ENCODE results near the gene LIN54.
"Not testable (repeated sequence)": the region's sequence is repeated elsewhere in the genome, so short reads cannot be mapped to it uniquely, and the experiment has no call there.

The LIN54 gene

DNA sequence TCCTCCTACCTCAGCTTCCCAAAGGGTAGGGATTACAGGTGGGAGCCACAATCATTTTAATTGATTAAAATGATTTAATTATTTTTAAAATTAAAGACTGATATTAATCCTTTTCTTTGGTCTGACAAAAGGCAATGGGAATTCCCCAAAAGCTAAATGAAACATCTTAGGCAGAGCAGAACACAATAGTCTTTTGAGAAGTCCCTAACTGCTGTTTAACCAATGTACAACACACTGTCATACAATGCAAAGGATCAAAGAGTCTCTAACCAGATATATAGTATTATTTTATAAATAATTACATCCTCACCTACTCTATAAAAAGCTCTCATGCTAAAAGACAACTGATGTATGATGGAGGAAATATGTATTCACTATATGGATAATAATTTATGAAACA, 63.1 kb downstream of the LIN54 start:
- Mint-ChIP-seq H3K9me3 (peaks cover 0 to 1% of the 10 kb centered on the region in 2 donors), H3K27me3 (no peaks in the 10 kb centered on the region), H3K4me1 (peaks cover 0 to 6% of the 10 kb centered on the region in 2 donors), H3K4me3 (no peak overlapping the region), H3K27ac (no peak overlapping the region), H3K36me3 (peaks cover 10 to 20% of the 10 kb centered on the region in 2 donors)
- DNase-seq, result no peak
- ATAC-seq (replicated peaks), result no peak

DNA sequence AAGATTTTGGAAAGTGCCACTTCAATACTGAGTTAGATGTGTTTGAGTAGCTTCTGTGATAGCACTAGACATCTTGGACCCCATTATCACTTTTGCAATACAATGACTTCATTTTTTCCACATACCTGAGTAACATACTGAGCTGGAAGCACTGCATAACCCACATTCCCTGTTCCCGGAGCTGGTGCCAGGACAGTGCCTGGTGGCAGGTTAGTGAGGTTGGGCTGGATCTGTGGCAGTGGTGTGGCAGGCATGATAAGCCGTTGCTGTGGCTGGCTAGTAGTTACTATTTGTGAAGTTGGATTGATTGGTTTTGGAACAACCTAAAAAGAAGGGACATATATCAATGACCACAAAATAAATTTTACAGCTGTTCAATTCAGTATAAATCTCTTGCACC, 71.2 kb downstream of the LIN54 start:
- DNase-seq (no peak), ATAC-seq (replicated peaks) (no peak)
- Mint-ChIP-seq H3K27me3 (no peaks in the 10 kb centered on the region), H3K4me3 (no peak overlapping the region), H3K9me3 (peaks cover 0 to 1% of the 10 kb centered on the region in 2 donors), H3K27ac (no peak overlapping the region), H3K4me1 (peaks cover 0 to 6% of the 10 kb centered on the region in 2 donors), H3K36me3 (peaks cover 33 to 49% of the 10 kb centered on the region in 2 donors)

DNA sequence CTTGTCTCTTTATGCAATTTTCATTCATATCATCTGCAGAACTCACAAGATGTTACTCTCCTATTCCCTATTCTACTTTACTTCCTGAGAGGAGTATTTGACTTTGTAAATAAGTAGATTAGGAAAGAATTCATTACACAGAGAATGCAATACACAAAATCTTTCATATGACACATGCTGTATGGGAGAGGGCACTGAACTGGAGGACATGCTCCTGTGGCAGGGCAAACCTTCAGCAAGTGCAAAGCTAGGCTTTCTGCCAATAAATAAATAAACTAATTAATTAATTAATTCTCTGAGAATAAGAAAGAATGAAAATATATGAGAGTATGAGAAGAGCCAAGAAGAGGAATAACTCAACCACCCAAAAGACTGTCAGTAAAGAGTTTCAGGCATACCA, 76.2 kb downstream of the LIN54 start:
- Mint-ChIP-seq H3K9me3 (no peaks in the 10 kb centered on the region), H3K4me3 (no peak overlapping the region), H3K27ac (no peak overlapping the region), H3K4me1 (no peaks in the 10 kb centered on the region), H3K36me3 (peaks cover 27 to 47% of the 10 kb centered on the region in 2 donors), H3K27me3 (no peaks in the 10 kb centered on the region)
- ATAC-seq (replicated peaks) (no peak), DNase-seq (no peak)

DNA sequence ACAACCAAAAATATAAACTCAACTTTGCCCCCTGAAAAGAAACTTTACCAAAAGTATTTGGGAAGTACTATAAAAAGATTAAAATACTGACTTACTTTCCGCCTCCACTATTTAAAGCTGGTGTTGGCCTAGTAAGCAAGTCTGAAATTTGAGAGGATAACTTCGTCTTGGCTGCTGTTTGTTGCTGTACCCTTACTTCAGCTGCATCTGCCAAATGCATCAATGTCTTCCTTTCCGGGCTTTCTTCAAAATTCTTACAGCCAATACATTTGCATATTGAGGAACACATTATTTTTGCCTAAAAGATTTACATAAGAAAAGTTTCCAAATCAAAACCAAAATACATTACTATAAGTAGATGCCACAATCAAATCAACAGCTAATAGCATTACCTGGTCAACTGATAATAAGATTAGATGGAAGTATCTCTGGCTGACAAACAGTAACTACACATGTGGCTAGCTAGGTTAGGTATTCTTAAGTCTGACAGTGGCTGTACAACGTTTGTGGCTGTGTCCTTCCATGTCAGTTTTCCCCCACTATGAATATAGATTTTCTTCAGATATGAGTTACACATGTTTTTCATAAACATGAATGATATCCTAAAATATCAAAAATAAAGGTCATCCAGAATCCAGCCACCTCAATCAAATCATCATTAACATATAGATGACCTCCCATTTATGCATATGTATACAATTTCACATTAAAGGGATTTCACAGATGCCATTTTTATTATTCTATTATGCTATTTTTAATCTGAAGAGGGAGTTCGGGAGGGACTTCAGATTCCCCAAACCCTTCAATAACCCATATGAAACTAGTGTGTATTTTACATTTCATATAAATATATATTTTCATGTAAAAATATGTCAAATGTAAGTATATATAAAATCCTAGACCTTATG, 79.5 kb downstream of the LIN54 start:
- H3K9me3 Mint-ChIP-seq, result no peaks in the 10 kb centered on the region
- peaks cover 25 to 38% of the 10 kb centered on the region in 2 donors for H3K36me3 Mint-ChIP-seq
- H3K27ac Mint-ChIP-seq, result no peak overlapping the region

DNA sequence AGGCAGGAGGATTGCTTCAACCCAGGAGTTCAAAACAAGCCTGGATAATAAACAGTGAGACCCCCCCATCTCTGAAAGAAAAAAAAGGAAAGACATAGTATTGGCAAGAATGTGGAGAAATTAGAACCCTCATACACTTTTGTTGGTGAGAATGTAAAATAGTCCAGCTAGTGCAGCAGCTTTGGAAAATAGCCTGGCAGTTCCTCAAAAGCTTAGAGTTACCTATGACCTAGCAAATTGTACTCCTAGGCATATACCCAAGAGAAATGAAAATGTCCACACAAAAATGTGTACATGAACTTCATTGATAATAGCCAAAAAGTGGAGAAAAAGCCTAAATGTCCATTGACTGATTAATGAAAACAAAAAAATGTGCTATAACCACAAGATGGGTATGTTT, 88.8 kb downstream of the LIN54 start:
- Mint-ChIP-seq H3K4me3 (no peak overlapping the region), H3K9me3 (no peaks in the 10 kb centered on the region), H3K4me1 (no peaks in the 10 kb centered on the region), H3K27me3 (no peaks in the 10 kb centered on the region), H3K27ac (no peak overlapping the region), H3K36me3 (peaks cover 0 to 9% of the 10 kb centered on the region in 2 donors)
- ATAC-seq (replicated peaks) (no peak), DNase-seq (no peak)

More for the DNA sequence above, 79.5 kb downstream of the LIN54 start:
- no peak for DNase-seq
- ATAC-seq (replicated peaks), result no peak
- H3K27me3 Mint-ChIP-seq, result no peaks in the 10 kb centered on the region
- H3K4me3 Mint-ChIP-seq, result no peak overlapping the region
- H3K4me1 Mint-ChIP-seq, result no peaks in the 10 kb centered on the region

DNA sequence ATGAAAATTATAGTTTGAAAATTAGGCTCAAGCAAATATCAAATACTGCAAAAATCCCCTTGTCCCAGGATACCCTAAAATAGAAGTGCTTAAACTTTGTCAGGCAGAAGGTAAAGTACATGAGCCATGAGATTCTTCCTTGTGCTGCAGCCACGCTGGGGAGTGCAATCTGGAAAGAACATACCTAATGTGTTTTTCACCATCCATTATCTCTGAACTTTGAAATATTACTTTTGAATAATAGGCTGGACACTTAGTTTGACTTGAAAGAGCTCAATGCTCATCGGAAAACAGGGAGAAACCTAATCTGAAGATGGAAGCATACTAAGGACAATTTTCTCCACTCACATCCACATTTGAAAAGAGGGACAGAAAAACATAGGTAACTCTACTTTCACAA, 91.2 kb downstream of the LIN54 start:
- H3K27ac Mint-ChIP-seq, result no peak overlapping the region
- H3K4me3 Mint-ChIP-seq, result no peak overlapping the region
- ATAC-seq (replicated peaks) (no peak), DNase-seq (no peak)
- peaks cover 5 to 10% of the 10 kb centered on the region in 2 donors for H3K36me3 Mint-ChIP-seq
- H3K27me3 Mint-ChIP-seq, result no peaks in the 10 kb centered on the region
- H3K9me3 Mint-ChIP-seq, result no peaks in the 10 kb centered on the region
- no peaks in the 10 kb centered on the region for H3K4me1 Mint-ChIP-seq

DNA sequence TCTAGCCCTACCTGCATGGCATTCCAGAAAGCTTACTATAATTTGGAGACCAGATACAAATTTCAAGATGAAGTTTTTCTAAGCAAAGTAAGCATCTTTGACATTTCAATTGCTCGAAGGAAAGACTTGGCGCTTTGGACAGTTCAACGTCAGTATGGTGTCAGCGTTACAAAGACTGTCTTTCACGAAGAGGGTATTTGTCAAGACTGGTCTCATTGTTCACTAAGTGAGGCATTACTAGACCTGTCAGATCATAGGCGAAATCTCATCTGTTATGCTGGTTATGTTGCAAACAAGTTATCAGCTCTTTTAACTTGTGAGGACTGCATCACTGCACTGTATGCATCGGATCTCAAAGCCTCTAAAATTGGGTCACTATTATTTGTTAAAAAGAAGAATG, 92.5 kb downstream of the LIN54 start:
- peaks cover 10 to 16% of the 10 kb centered on the region in 2 donors for H3K36me3 Mint-ChIP-seq
- ATAC-seq (replicated peaks) (no peak), DNase-seq (no peak)
- no peak overlapping the region for H3K4me3 Mint-ChIP-seq
- H3K9me3 Mint-ChIP-seq, result peaks cover 0 to 2% of the 10 kb centered on the region in 2 donors
- H3K27ac Mint-ChIP-seq, result no peak overlapping the region
- H3K27me3 Mint-ChIP-seq, result no peaks in the 10 kb centered on the region
- no peaks in the 10 kb centered on the region for H3K4me1 Mint-ChIP-seq

DNA sequence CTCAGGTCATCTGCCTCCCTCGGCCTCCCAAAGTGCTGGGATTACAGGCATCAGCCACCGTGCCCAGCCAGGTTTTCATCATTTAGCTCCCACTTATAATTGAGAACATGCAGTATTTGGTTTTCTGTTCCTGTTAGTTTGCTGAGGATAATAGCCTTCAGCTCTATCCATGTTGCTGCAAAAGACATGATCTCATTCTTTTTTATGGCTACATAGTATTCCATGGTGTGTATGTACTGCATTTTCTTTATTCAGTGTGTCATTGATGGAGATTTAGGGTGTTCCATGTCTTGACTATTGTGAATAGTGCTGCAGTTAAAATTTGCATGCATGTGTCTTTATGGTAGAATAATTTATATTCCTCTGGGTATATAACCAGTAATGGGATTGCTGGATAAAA, 96.7 kb downstream of the LIN54 start:
- H3K4me1 Mint-ChIP-seq; H3K4me3 Mint-ChIP-seq; ATAC-seq (replicated peaks); H3K27me3 Mint-ChIP-seq; DNase-seq; H3K9me3 Mint-ChIP-seq: not testable (repeated sequence)
- Mint-ChIP-seq H3K36me3 (peaks cover 15 to 23% of the 10 kb centered on the region in 2 donors), H3K27ac (peak overlapping the region; percentile 14)

DNA sequence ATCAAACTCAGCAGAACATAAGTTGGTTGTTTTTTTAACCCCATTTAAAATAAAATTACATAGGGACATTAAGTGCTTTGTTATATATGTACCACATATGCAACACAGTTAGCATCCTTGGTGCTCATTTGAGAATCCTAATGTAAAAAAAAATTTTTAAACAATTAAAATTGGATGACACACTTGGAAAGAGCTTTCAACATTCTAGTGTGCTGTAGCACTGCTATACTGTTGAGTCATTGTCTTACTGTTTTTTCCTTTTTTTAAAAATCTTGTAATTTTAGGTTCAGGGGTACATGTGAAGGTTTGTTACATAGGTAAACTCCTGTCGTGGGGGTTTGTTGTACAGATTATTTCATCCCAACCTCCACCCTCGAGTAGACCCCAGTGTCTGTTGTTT, 97.3 kb downstream of the LIN54 start:
- peaks cover 0 to 2% of the 10 kb centered on the region in 2 donors for H3K9me3 Mint-ChIP-seq
- no peaks in the 10 kb centered on the region for H3K4me1 Mint-ChIP-seq

DNA sequence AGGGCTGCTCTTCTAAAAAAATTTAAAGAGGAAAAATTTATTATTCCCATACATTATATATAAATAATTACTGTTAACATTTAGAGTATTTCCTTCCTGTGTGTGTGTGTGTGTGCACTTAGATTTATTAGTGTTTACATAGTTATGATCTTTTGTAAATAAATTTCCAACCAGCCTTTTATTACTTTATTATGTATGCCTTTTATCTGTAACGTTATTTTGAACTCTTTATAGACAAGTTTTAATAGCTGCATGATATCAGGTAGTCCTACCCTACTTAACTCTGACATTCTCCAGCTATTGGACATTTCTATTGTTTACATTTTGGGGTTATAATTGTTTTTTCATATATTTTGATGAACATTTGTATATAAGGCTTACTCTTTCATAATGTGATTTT, 101.3 kb downstream of the LIN54 start:
- DNase-seq, result no peak
- H3K27ac Mint-ChIP-seq, result no peak overlapping the region
- H3K9me3 Mint-ChIP-seq, result peaks cover 0 to 2% of the 10 kb centered on the region in 2 donors
- H3K4me3 Mint-ChIP-seq, result no peak overlapping the region
- ATAC-seq (replicated peaks), result no peak
- H3K4me1 Mint-ChIP-seq, result peaks cover 6% of the 10 kb centered on the region in 2 donors
- no peaks in the 10 kb centered on the region for H3K27me3 Mint-ChIP-seq
- peaks cover 9 to 12% of the 10 kb centered on the region in 2 donors for H3K36me3 Mint-ChIP-seq

More for the DNA sequence above, 97.3 kb downstream of the LIN54 start:
- Mint-ChIP-seq H3K27ac (no peak overlapping the region), H3K27me3 (no peaks in the 10 kb centered on the region), H3K4me3 (no peak overlapping the region), H3K36me3 (peaks cover 15 to 23% of the 10 kb centered on the region in 2 donors)
- no peak for ATAC-seq (replicated peaks)
- no peak for DNase-seq

DNA sequence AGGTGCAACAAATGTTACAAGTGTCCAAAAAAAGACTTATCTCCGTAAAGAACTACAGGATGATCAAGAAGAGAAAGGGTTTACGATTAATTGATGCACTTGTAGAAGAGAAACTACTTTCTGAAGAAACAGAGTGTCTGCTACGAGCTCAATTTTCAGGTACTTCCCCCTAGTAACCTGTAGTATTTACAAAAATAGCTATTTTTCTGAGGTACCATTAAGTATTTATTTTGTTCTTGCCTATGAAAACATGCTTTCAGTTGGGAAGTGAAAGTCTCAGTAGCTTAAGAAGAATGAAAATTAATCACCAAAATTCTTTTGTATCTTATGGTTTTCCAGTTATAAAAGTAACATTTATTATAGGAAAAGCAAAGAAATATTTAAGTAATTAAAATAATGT, 104.2 kb downstream of the LIN54 start:
- Mint-ChIP-seq H3K27ac (no peak overlapping the region), H3K4me1 (peaks cover 9 to 14% of the 10 kb centered on the region in 2 donors), H3K9me3 (no peaks in the 10 kb centered on the region), H3K27me3 (no peaks in the 10 kb centered on the region), H3K4me3 (peak overlapping the region in 1 of 2 donors; percentile 43), H3K36me3 (peaks cover 5 to 6% of the 10 kb centered on the region in 2 donors)
- no peak for DNase-seq
- peak in 1 of 2 donors; percentile 35 for ATAC-seq (replicated peaks)

DNA sequence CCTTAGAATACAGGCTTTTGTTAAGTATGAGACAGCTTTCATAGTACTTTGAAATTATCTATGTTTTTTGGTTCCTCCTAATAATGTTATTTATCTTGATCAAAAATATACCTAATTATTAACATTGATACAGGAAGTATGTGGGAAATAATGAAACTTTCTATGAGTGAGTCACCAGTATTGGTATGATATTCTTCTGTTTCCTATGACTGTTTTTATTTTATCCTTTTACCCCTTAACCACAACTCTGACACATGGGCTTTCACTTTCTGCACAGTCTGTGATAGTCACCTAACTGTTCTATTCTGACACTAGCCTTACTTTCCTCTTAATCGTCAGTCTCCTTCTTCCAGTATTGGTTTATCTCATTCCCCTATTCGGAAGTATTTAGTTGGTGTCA, 105.4 kb downstream of the LIN54 start:
- Mint-ChIP-seq H3K27ac (no peak overlapping the region), H3K36me3 (no peaks in the 10 kb centered on the region), H3K9me3 (no peaks in the 10 kb centered on the region), H3K27me3 (no peaks in the 10 kb centered on the region), H3K4me1 (peaks cover 9 to 14% of the 10 kb centered on the region in 2 donors), H3K4me3 (peak overlapping the region; percentile 47 to 55)
- peak; percentile 13 for DNase-seq
- ATAC-seq (replicated peaks), result peak; percentile 40 to 48

DNA sequence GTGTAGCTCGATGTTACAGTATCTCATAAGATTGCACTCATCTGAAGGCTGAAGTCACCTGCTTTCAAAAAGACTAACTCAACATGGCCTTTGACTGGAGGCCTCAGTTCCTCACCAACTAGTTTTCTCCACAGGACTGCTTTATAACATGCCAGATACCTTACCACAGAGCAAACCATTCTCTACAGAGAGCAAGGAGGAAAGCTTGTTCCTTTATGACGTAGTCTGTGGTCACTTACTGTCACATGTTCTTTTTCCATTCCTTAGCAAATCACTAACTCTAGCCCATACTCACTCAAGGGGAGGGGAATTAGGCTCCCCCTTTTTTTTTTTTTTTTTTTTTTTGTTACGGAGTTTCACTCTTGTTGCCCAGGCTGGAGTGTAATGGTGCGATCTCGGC, 106.9 kb downstream of the LIN54 start:
- H3K4me3 Mint-ChIP-seq, result no peak overlapping the region
- no peaks in the 10 kb centered on the region for H3K9me3 Mint-ChIP-seq
- H3K27ac Mint-ChIP-seq, result no peak overlapping the region
- ATAC-seq (replicated peaks), result no peak
- H3K36me3 Mint-ChIP-seq, result no peaks in the 10 kb centered on the region
- DNase-seq, result no peak
- peaks cover 9 to 14% of the 10 kb centered on the region in 2 donors for H3K4me1 Mint-ChIP-seq
- no peaks in the 10 kb centered on the region for H3K27me3 Mint-ChIP-seq

DNA sequence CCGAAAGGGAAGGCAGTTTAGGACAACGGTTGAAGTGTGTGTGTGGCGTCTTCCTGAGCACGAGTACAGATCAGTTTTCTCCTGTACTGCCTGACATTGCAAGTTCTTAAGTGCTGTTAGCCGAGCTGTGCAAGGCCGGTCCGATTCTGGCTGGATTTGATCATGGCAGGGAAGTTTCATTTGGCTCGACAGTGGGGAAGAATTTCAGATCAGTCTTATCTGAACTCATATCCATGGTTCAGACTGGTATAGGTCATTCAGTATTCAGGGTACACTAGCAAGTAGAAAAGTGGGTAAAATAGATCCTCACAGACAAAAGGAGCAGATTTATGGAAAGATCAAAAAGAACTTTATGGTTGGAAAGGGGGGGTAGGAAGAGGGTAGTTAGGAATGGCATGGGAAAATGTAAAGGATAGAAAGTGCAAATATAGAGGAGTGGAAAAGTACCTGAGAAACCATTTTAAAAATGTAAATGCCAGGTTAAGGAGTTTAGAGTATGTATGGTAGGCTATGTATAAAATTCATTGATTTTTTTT, 109.4 kb downstream of the LIN54 start:
- H3K36me3 Mint-ChIP-seq, result peaks cover 0 to 6% of the 10 kb centered on the region in 2 donors
- H3K9me3 Mint-ChIP-seq, result no peaks in the 10 kb centered on the region
- no peaks in the 10 kb centered on the region for H3K27me3 Mint-ChIP-seq
- ATAC-seq (replicated peaks) (no peak), DNase-seq (no peak)
- H3K4me3 Mint-ChIP-seq, result no peak overlapping the region
- peaks cover 14 to 21% of the 10 kb centered on the region in 2 donors for H3K4me1 Mint-ChIP-seq
- H3K27ac Mint-ChIP-seq, result no peak overlapping the region

Measured in stimulated activated naive B cell treated with anti-CD40 and anti-IgM and Interleukin-4, amounts not matched to agents 10 μg/mL and 1 μg/mL and 100 μg/mL, for 72 hours (primary cell).